Loucy (cell line): Measurements from ENCODE around the gene KANK2.
"Not testable (repeated sequence)": the region's sequence is repeated elsewhere in the genome, so short reads cannot be mapped to it uniquely, and the experiment has no call there.

Source experiments
- H2AFZ ChIP-seq: fragments of 200-600 bp; sonication (generic); 2 replicates; pipeline ENCODE4 v1.6.0; 2016; ENCODE audit warnings: antibody characterized with exemption, mild to moderate bottlenecking, low read length, moderate library complexity
- H3F3A ChIP-seq: fragments of 200-600 bp; 2 replicates; pipeline ENCODE4 v1.6.0; 2016; ENCODE audit warnings: antibody characterized with exemption, low read depth, mild to moderate bottlenecking
- H3K27me3 ChIP-seq: fragments of 200-600 bp; sonication (generic); 2 replicates; pipeline ENCODE4 v1.6.1; 2014; ENCODE audit warnings: low read length, mild to moderate bottlenecking; ENCODE audit not compliant: insufficient read depth, poor library complexity, severe bottlenecking
- H3K36me3 ChIP-seq: fragments of 200-600 bp; sonication (generic); 2 replicates; pipeline ENCODE4 v1.6.1; 2016; ENCODE audit warnings: low read length; ENCODE audit not compliant: insufficient read depth
- H3K4me1 ChIP-seq: fragments of 200-600 bp; sonication (generic); 2 replicates; pipeline ENCODE4 v1.5.1; 2014; ENCODE audit warnings: low read length, mild to moderate bottlenecking; ENCODE audit not compliant: insufficient read depth, poor library complexity, severe bottlenecking
- H3K4me2 ChIP-seq: fragments of 200-600 bp; sonication (generic); 2 replicates; pipeline ENCODE4 v1.6.0; 2014; ENCODE audit warnings: antibody characterized with exemption, low read length, low read depth, mild to moderate bottlenecking; ENCODE audit not compliant: poor library complexity, severe bottlenecking
- H3K4me3 ChIP-seq: fragments of 200-600 bp; sonication (generic); 2 replicates; pipeline ENCODE4 v1.5.1; 2014; ENCODE audit warnings: low read length, mild to moderate bottlenecking, mixed read lengths; ENCODE audit not compliant: poor library complexity, severe bottlenecking
- H3K79me2 ChIP-seq: fragments of 200-600 bp; sonication (generic); 2 replicates; pipeline ENCODE4 v1.6.1; 2014; ENCODE audit warnings: low read length; ENCODE audit not compliant: insufficient read depth
- H3K9ac ChIP-seq: fragments of 200-600 bp; sonication (generic); 2 replicates; pipeline ENCODE4 v1.6.0; 2014; ENCODE audit warnings: mild to moderate bottlenecking, low read depth, low read length, moderate library complexity; ENCODE audit not compliant: poor library complexity, severe bottlenecking
- H3K9me2 ChIP-seq: fragments of 200-600 bp; sonication (generic); replicated peaks from 2 replicates; pipeline ENCODE4 v1.6.1; 2016; ENCODE audit warnings: low read depth, low read length, mixed read lengths
- H3K9me3 ChIP-seq: fragments of 200-600 bp; sonication (generic); 2 replicates; pipeline ENCODE4 v1.6.1; 2014; ENCODE audit warnings: mild to moderate bottlenecking, antibody characterized with exemption, low read length, low read depth; ENCODE audit not compliant: insufficient read depth
- H4K20me1 ChIP-seq: fragments of 200-600 bp; sonication (generic); 2 replicates; pipeline ENCODE4 v1.6.0; 2014; ENCODE audit warnings: antibody characterized with exemption, low read length, mild to moderate bottlenecking; ENCODE audit not compliant: insufficient read depth, poor library complexity, severe bottlenecking
- EZH2phosphoT487 ChIP-seq: fragments of 200-600 bp; IDR thresholded peaks from 2 replicates; pipeline ENCODE4 v1.6.1; 2018; ENCODE audit warnings: antibody characterized with exemption, mild to moderate bottlenecking, moderate library complexity, borderline replicate concordance
- TF ChIP-seq, protein P1 (sequence below): fragments of 200-600 bp; sonication (generic); conservative IDR thresholded peaks from 2 replicates; pipeline ENCODE4 v1.5.1; 2014; ENCODE audit warnings: mild to moderate bottlenecking, antibody characterized with exemption, low read length

KANK2 gene

DNA sequence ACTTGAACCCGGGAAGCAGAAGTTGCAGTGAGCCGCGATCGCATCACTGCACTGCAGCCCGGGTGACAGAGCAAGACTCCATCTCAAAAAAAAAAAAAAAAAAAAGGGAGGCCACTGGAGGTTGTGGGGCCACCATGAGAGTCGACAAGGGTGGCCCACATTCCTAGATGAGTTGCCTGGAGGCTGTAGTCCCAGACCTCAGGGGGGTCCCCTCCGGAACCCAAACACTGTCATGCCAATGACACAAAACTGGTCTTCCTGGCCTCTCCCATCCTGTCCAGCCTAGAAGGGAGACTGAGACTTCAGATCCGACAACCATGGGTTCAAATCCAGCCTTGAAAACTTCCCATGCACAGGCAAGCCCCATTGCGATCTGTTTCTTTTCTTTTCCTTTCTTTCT lies 56.4 kb downstream of the KANK2 start:
- Histone ChIP-seq H3K4me1 (peaks cover 11% of the 10 kb centered on the region), H3K4me2 (no peak overlapping the region), H3K4me3 (no peak overlapping the region), H2AFZ (no peak overlapping the region), H3K79me2 (no peaks in the 10 kb centered on the region), H3K9ac (no peak overlapping the region), H3K9me3 (no peaks in the 10 kb centered on the region), H3K36me3 (peaks cover 12% of the 10 kb centered on the region; the same call in 1 of the 2 replicates), H4K20me1 (no peaks in the 10 kb centered on the region), H3F3A (no peaks in the 10 kb centered on the region), H3K27me3 (no peaks in the 10 kb centered on the region), H3K9me2 (no peaks in the 10 kb centered on the region)
- no peak for TF ChIP-seq EZH2phosphoT487
- TF ChIP-seq, protein P1, sequence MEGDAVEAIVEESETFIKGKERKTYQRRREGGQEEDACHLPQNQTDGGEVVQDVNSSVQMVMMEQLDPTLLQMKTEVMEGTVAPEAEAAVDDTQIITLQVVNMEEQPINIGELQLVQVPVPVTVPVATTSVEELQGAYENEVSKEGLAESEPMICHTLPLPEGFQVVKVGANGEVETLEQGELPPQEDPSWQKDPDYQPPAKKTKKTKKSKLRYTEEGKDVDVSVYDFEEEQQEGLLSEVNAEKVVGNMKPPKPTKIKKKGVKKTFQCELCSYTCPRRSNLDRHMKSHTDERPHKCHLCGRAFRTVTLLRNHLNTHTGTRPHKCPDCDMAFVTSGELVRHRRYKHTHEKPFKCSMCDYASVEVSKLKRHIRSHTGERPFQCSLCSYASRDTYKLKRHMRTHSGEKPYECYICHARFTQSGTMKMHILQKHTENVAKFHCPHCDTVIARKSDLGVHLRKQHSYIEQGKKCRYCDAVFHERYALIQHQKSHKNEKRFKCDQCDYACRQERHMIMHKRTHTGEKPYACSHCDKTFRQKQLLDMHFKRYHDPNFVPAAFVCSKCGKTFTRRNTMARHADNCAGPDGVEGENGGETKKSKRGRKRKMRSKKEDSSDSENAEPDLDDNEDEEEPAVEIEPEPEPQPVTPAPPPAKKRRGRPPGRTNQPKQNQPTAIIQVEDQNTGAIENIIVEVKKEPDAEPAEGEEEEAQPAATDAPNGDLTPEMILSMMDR, result no peak

DNA sequence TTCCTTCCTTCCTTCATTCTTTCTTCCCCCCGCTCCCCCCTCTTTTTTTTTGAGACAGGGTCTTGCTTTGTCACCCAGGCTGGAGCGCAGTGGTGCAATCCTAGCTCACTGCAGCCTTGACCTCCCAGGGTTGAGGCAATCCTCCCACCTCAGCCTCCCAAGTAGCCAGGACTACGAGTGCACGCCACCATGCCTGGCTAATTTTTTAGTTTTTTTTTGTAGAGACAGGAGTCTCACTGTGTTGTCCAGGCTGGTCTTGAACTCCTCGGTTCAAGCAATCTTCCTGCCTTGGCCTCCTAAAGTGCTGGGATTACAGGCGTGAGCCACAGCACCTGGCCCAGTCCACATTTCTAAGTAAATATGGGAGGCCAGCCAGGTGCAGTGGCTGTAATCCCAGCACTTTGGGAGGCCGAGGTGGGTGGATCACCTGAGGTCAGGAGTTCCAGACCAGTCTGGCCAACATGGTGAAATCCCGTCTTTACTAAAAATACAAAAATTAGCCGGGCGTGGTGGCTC lies 57.3 kb downstream of the KANK2 start:
- not testable (repeated sequence) for H3K9me2 ChIP-seq, H3F3A ChIP-seq
- peaks cover 11% of the 10 kb centered on the region for H3K4me1 ChIP-seq

DNA sequence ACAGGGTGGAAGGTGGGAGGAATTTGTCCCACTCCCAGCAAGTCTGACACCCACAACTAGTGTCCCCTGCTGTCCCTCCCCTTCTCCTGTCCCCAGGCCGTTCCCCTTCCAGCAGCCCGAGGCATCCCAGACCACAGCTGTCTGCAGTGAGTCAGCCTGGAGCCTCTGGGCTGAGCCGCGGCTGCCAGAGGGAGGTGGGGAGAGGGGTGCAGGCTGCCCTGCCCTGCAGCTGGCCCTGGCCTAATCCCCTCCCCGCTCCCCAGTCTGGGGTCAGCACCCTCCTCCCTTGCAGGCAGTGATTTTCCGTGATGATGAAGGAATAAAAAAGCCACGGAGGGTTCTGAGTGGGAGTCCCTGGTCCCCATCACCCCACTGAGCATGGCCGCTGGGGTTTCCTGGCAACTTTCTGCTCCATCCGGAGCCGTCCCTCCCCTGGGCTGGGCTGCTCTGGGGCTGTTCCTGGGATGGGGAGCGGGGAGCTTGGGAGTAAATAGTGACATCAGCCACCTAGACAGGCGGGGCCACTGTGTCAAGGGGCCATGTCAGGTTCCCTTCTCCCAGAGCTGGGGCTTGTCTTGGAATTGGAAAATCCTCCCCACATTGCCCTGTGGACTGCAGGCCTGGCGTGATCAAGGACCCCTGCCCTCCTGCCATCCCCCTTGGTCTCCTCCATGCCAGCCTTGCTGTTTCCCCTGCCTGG lies 58.6 kb downstream of the KANK2 start:
- Histone ChIP-seq H3K9ac (no peak overlapping the region), H4K20me1 (no peaks in the 10 kb centered on the region), H3K79me2 (no peaks in the 10 kb centered on the region), H3K4me1 (peaks cover 11% of the 10 kb centered on the region), H3F3A (no peaks in the 10 kb centered on the region), H3K9me2 (no peaks in the 10 kb centered on the region), H3K27me3 (no peaks in the 10 kb centered on the region), H3K4me2 (no peak overlapping the region), H3K4me3 (no peak overlapping the region), H2AFZ (no peak overlapping the region), H3K36me3 (no peaks in the 10 kb centered on the region), H3K9me3 (no peaks in the 10 kb centered on the region)
- no peak for TF ChIP-seq EZH2phosphoT487
- TF ChIP-seq, protein P1, result no peak

More for the DNA sequence above, 57.3 kb downstream of the KANK2 start:
- not testable (repeated sequence) for H3K4me2 ChIP-seq, H3K9me3 ChIP-seq, H3K27me3 ChIP-seq, H3K4me3 ChIP-seq, H3K79me2 ChIP-seq, H2AFZ ChIP-seq, H3K9ac ChIP-seq, H4K20me1 ChIP-seq, H3K36me3 ChIP-seq
